ENCODE results near the gene MZT1. TPM values are rescaled to one million over a fixed set of nuclear protein-coding genes. Genes with fewer than 3 reads are reported as not detected.

The MZT1 gene
- total and polyA plus RNA-seq, 10 of the 15 experiments (the other 5 are each of a cell fraction or from before 2014, with no cell fraction given) = 16.2 to 47.6 (median 25.4) TPM

- TF ChIP-seq HSF1 (IDR thresholded peaks at IDR 0.05; ENCODE audit: low read depth, low read length) = no peak
- no peak for TF ChIP-seq CUX1 (IDR thresholded peaks at IDR 0.05; ENCODE audit: insufficient replicate concordance, low read depth, low read length)
- TF ChIP-seq TCF3 (IDR thresholded peaks at IDR 0.05; ENCODE audit: borderline replicate concordance, insufficient read depth, low read depth, low read length) = no peak
- no peak for TF ChIP-seq JUNB (IDR thresholded peaks at IDR 0.05)
- TF ChIP-seq HDAC6 (IDR thresholded peaks at IDR 0.05; ENCODE audit: unreplicated experiment) = no peak
Measured at GRCh38 chr13:72763411-72763810, 36.0 kb upstream of the MZT1 start (continued).

GRCh38 chr13:72760189-72760588 is 32.8 kb upstream of the MZT1 start:
- Histone ChIP-seq H3K9me3 (replicated peaks; ENCODE audit: control insufficient read depth, insufficient read depth, low read length) (no peaks in the 10 kb centered on the region), H4K20me1 (ENCODE audit: control insufficient read depth, insufficient read depth) (no peaks in the 10 kb centered on the region), H3K9ac (ENCODE audit: control insufficient read depth, insufficient read depth, low read length) (no peak overlapping the region), H3K4me2 (ENCODE audit: control insufficient read depth, insufficient read depth) (no peak overlapping the region), H2AFZ (ENCODE audit: control insufficient read depth, low read depth, low read length) (no peak overlapping the region), H3K27me3 (replicated peaks in 1 of 2; ENCODE audit: control insufficient read depth in 2 of 2, insufficient read depth in 2 of 2, low read length in 1 of 2) (no peaks in the 10 kb centered on the region), H3K79me2 (ENCODE audit: control insufficient read depth, insufficient read depth, low read length) (no peaks in the 10 kb centered on the region; the same call in 1 of the 2 replicates), H3K4me3 (no peak overlapping the region), H3K36me3 (ENCODE audit: control insufficient read depth in 2 of 2, insufficient read depth in 2 of 2, low read length in 1 of 2) (peaks cover 3 to 29% of the 10 kb centered on the region in 2 experiments), H3K4me1 (ENCODE audit: control insufficient read depth, insufficient read depth, low read length) (no peaks in the 10 kb centered on the region), H3K27ac (ENCODE audit: control insufficient read depth, insufficient read depth) (no peak overlapping the region)
- FAIRE-seq (peak; percentile 66), DNase-seq (ENCODE audit: low read depth, low spot score) (no peak), ATAC-seq (peak; percentile 34; the same call in 1 of the 3 replicates)
- POLR2A ChIA-PET = no interaction called here
- WGBS (ENCODE audit: insufficient coverage, insufficient replicate concordance, low lambda C conversion rate, missing lambda C conversion rate) = 14% methylated on average over 3 of the region's 3 CpGs
- CTCF ChIA-PET = interaction anchor here (1.0 to 1.2 kb wide), 2 partner anchors 8 to 47 kb away, joined by 3 read pairs; no protein-coding TSS in a partner anchor
- RAD21 ChIA-PET (ENCODE audit: unreplicated experiment) = no interaction called here
- no TSS peak for BruUV-seq (replicated peaks)
- intact Hi-C loops (cut with micrococcal nuclease; ENCODE audit: unreplicated experiment) = no loop called here
- SMC1A ChIA-PET (ENCODE audit: uncharacterized antibody, unreplicated experiment) = no interaction called here
- in situ Hi-C loops (cut with MboI) = no loop called here
- TF ChIP-seq SMAD1 (IDR thresholded peaks at IDR 0.05; ENCODE audit: low read depth, partially characterized antibody) (no peak), ATF2 (IDR thresholded peaks at IDR 0.05; ENCODE audit: low read length) (no peak), BMI1 (IDR thresholded peaks at IDR 0.05; ENCODE audit: borderline replicate concordance) (no peak), MYB (IDR thresholded peaks at IDR 0.05; ENCODE audit: borderline replicate concordance, low read depth, low read length) (no peak), NRF1 (conservative IDR thresholded peaks at IDR 0.05; ENCODE audit: low read depth, low read length) (no peak), CBFB (IDR thresholded peaks at IDR 0.05; ENCODE audit: low read depth) (no peak), STAT3 (IDR thresholded peaks at IDR 0.05; ENCODE audit: low read depth, low read length) (no peak), LARP7 (IDR thresholded peaks at IDR 0.05) (no peak), CEBPB (IDR thresholded peaks at IDR 0.05; ENCODE audit: borderline replicate concordance in 1 of 2, low read depth in 2 of 2, low read length in 2 of 2) (no peak), RUNX3 (IDR thresholded peaks at IDR 0.05; ENCODE audit: low read length) (no peak)

Measured in GM12878 (cell line).